ENCODE results near the gene KLK6. TPM values are rescaled to one million over a fixed set of nuclear protein-coding genes. Genes with fewer than 3 reads are reported as not detected.
"Not testable (repeated sequence)": the region's sequence is repeated elsewhere in the genome, so short reads cannot be mapped to it uniquely, and the experiment has no call there.

The KLK6 gene
- total RNA-seq, 1 donor from 2014 or later: not detected

- H3K27me3 ChIP-seq: peaks cover 35% of the 10 kb centered on the region
- no peaks in the 10 kb centered on the region for H3K4me1 ChIP-seq
- H3K4me3 ChIP-seq: no peak overlapping the region
- H3K36me3 ChIP-seq: no peaks in the 10 kb centered on the region
- no peak for DNase-seq
- no peak overlapping the region for H3K27ac ChIP-seq
- H3K9me3 ChIP-seq: no peaks in the 10 kb centered on the region
- no peak for TF ChIP-seq CTCF (IDR thresholded peaks at IDR 0.05)
- ATAC-seq: peak; percentile 6
- intact Hi-C loops (cut with DNase I): no loop called here
Measured at GRCh38 chr19:51000981-51001380, 31.6 kb upstream of the KLK6 start.

- Histone ChIP-seq H3K36me3 (no peaks in the 10 kb centered on the region), H3K4me1 (no peaks in the 10 kb centered on the region), H3K27me3 (peaks cover 32% of the 10 kb centered on the region), H3K27ac (no peak overlapping the region), H3K9me3 (no peaks in the 10 kb centered on the region), H3K4me3 (no peak overlapping the region)
- ATAC-seq: no peak
- TF ChIP-seq CTCF (IDR thresholded peaks at IDR 0.05): no peak
- intact Hi-C loops (cut with DNase I): no loop called here
- DNase-seq: no peak
Measured at GRCh38 chr19:51000426-51000825, 31.0 kb upstream of the KLK6 start.

- Histone ChIP-seq H3K27ac (no peak overlapping the region), H3K9me3 (no peaks in the 10 kb centered on the region), H3K36me3 (no peaks in the 10 kb centered on the region), H3K27me3 (peaks cover 32% of the 10 kb centered on the region), H3K4me3 (no peak overlapping the region), H3K4me1 (no peaks in the 10 kb centered on the region)
- TF ChIP-seq CTCF (IDR thresholded peaks at IDR 0.05): no peak
- intact Hi-C loops (cut with DNase I): no loop called here
- no peak for ATAC-seq
- DNase-seq: no peak
Measured at GRCh38 chr19:50998686-50999085, 29.3 kb upstream of the KLK6 start.

- DNase-seq (no peak), ATAC-seq (no peak)
- Histone ChIP-seq H3K9me3 (no peaks in the 10 kb centered on the region), H3K4me1 (no peaks in the 10 kb centered on the region), H3K36me3 (no peaks in the 10 kb centered on the region), H3K4me3 (no peak overlapping the region), H3K27ac (no peak overlapping the region), H3K27me3 (peaks cover 31% of the 10 kb centered on the region)
- intact Hi-C loops (cut with DNase I): no loop called here
- no peak for TF ChIP-seq CTCF (IDR thresholded peaks at IDR 0.05)
Measured at GRCh38 chr19:50998061-50998460, 28.7 kb upstream of the KLK6 start.

- ATAC-seq: no peak
- Histone ChIP-seq H3K4me1 (no peaks in the 10 kb centered on the region), H3K9me3 (no peaks in the 10 kb centered on the region), H3K4me3 (no peak overlapping the region), H3K36me3 (no peaks in the 10 kb centered on the region), H3K27ac (no peak overlapping the region), H3K27me3 (no peaks in the 10 kb centered on the region)
- TF ChIP-seq CTCF (IDR thresholded peaks at IDR 0.05): no peak
- DNase-seq: no peak
- intact Hi-C loops (cut with DNase I): no loop called here
Measured at GRCh38 chr19:50994129-50994528, 24.7 kb upstream of the KLK6 start.

- TF ChIP-seq CTCF (IDR thresholded peaks at IDR 0.05): no peak
Measured at GRCh38 chr19:50992666-50993035, 23.3 kb upstream of the KLK6 start.

GRCh38 chr19:50984416-50984815 is 15.0 kb upstream of the KLK6 start:
- intact Hi-C loops (cut with DNase I); ATAC-seq; H3K9me3 ChIP-seq; H3K36me3 ChIP-seq; H3K4me1 ChIP-seq; H3K27ac ChIP-seq; DNase-seq; H3K4me3 ChIP-seq: not testable (repeated sequence)
- H3K27me3 ChIP-seq: peaks cover 14% of the 10 kb centered on the region

More at GRCh38 chr19:50992666-50993035, 23.3 kb upstream of the KLK6 start:
- Histone ChIP-seq H3K36me3 (no peaks in the 10 kb centered on the region), H3K4me1 (no peaks in the 10 kb centered on the region), H3K27ac (no peak overlapping the region), H3K4me3 (no peak overlapping the region), H3K9me3 (no peaks in the 10 kb centered on the region), H3K27me3 (peaks cover 4% of the 10 kb centered on the region)
- no peak for DNase-seq
- intact Hi-C loops (cut with DNase I): no loop called here
- no peak for ATAC-seq
